ENCODE data around the gene BFSP2.
"Not testable (repeated sequence)": the region's sequence is repeated elsewhere in the genome, so short reads cannot be mapped to it uniquely, and the experiment has no call there.

BFSP2 gene

GRCh38 chr3:133512416-133513089 lies 112.7 kb downstream of the BFSP2 start:
- no peak for DNase-seq (ENCODE audit: low read depth in 4 of 4, low spot score in 1 of 4)

GRCh38 chr3:133514418-133514817 lies 114.6 kb downstream of the BFSP2 start:
- no peak for DNase-seq (ENCODE audit: low read depth in 4 of 4, low spot score in 1 of 4)

GRCh38 chr3:133515127-133515526 lies 115.3 kb downstream of the BFSP2 start:
- DNase-seq (ENCODE audit: low read depth in 4 of 4, low spot score in 1 of 4) = no peak

- DNase-seq (ENCODE audit: low read depth in 4 of 4, low spot score in 1 of 4) = no peak
Measured at GRCh38 chr3:133520286-133520685, 120.4 kb downstream of the BFSP2 start.

GRCh38 chr3:133520938-133521337 lies 121.1 kb downstream of the BFSP2 start:
- not testable (repeated sequence) for DNase-seq (ENCODE audit: low read depth in 4 of 4, low spot score in 1 of 4)

GRCh38 chr3:133521946-133522345 lies 122.1 kb downstream of the BFSP2 start:
- no peak for DNase-seq (ENCODE audit: low read depth in 4 of 4, low spot score in 1 of 4)

GRCh38 chr3:133523758-133524157 lies 123.9 kb downstream of the BFSP2 start:
- DNase-seq (ENCODE audit: low read depth in 4 of 4, low spot score in 1 of 4) = not testable (repeated sequence)
